GM18526 (cell line): Measurements from ENCODE around the gene MBD1.
A peak's percentile ranks its signal among the peaks of the same experiment; 100 is the strongest.

Experiments used
- POLR2A ChIP-seq: IDR thresholded peaks from 3 replicates; pipeline ENCODE4 v1.6.1; 2011; ENCODE audit not compliant: insufficient read length; ENCODE audit errors: extremely low read depth

The MBD1 gene

GRCh38 chr18:50281295-50281971 is at the start of gene MBD1:
Gene MBD1 (minus strand): TSS chr18:50281523. CDS start chr18:50279992, 1,531 bp downstream.
- TF ChIP-seq POLR2A, result peak; percentile 93

GRCh38 chr18:50330176-50330575 is 48.9 kb upstream of the MBD1 start:
- no peak for TF ChIP-seq POLR2A

GRCh38 chr18:50327983-50328382 is 46.7 kb upstream of the MBD1 start:
- TF ChIP-seq POLR2A, result no peak

- no peak for TF ChIP-seq POLR2A
Measured at GRCh38 chr18:50320719-50321118, 39.4 kb upstream of the MBD1 start.

GRCh38 chr18:50315100-50315871 is 34.0 kb upstream of the MBD1 start:
- no peak for TF ChIP-seq POLR2A

GRCh38 chr18:50313873-50314460 is 32.6 kb upstream of the MBD1 start:
- TF ChIP-seq POLR2A, result no peak

GRCh38 chr18:50313031-50313607 is 31.8 kb upstream of the MBD1 start:
- TF ChIP-seq POLR2A, result no peak

- no peak for TF ChIP-seq POLR2A
Measured at GRCh38 chr18:50312296-50313030, 31.1 kb upstream of the MBD1 start.

GRCh38 chr18:50311650-50312049 is 30.3 kb upstream of the MBD1 start:
- no peak for TF ChIP-seq POLR2A

GRCh38 chr18:50310080-50310479 is 28.8 kb upstream of the MBD1 start:
- TF ChIP-seq POLR2A, result no peak

- TF ChIP-seq POLR2A, result no peak
Measured at GRCh38 chr18:50307738-50308470, 26.6 kb upstream of the MBD1 start.

- TF ChIP-seq POLR2A, result no peak
Measured at GRCh38 chr18:50307400-50307737, 26.0 kb upstream of the MBD1 start.

- TF ChIP-seq POLR2A, result no peak
Measured at GRCh38 chr18:50306944-50307343, 25.6 kb upstream of the MBD1 start.

- no peak for TF ChIP-seq POLR2A
Measured at GRCh38 chr18:50301074-50301473, 19.8 kb upstream of the MBD1 start.
